ENCODE measurements around the gene MAP3K4. TPM values are rescaled to one million over a fixed set of nuclear protein-coding genes. Genes with fewer than 3 reads are reported as not detected.

Gene MAP3K4
- total and polyA plus RNA-seq, 2 of the 8 experiments (the other 6 are each of a cell fraction or from before 2014, with no cell fraction given) = 16.6 to 51.6 TPM

GRCh38 chr6:161074496-161075121 is 83.0 kb downstream of the MAP3K4 start:
- no peak overlapping the region for H3K23ac ChIP-seq (ENCODE audit: insufficient read length)
- no peak overlapping the region for H2AFZ ChIP-seq (ENCODE audit: low read length)
- no peaks in the 10 kb centered on the region for H3K79me1 ChIP-seq (ENCODE audit: low read depth, low read length)
- no peak overlapping the region for H3K9ac ChIP-seq (replicated peaks in 1 of 4; ENCODE audit: extremely low read depth in 1 of 4, low read depth in 3 of 4, low read length in 3 of 4)
- DNase-seq (ENCODE audit: low read depth in 1 of 2, low spot score in 2 of 2) = no peak
- H4K5ac ChIP-seq (ENCODE audit: insufficient read length, low read depth, low read length) = no peak overlapping the region
- no peak overlapping the region for H3K18ac ChIP-seq (ENCODE audit: extremely low read depth, low read length)
- ChIA-PET CTCF (ENCODE audit: partially characterized antibody) (interaction anchor here (0.8 to 1.2 kb wide), 2 partner anchors 11 to 144 kb away, joined by 3 read pairs; no protein-coding TSS in a partner anchor), POLR2A (ENCODE audit: partially characterized antibody) (interaction anchor here (0.6 kb wide), 1 partner anchor 11 kb away, joined by 3 read pairs; no protein-coding TSS in a partner anchor)
- peaks cover under 1 to 2% of the 10 kb centered on the region in 2 experiments for H4K20me1 ChIP-seq (replicated peaks in 1 of 2; ENCODE audit: control insufficient read depth in 1 of 2, insufficient read depth in 2 of 2, low read length in 2 of 2)
- H4K8ac ChIP-seq (ENCODE audit: extremely low read depth, insufficient read depth, low read length) = no peak overlapping the region
- H3K9me3 ChIP-seq (ENCODE audit: insufficient read depth in 2 of 2, low read depth in 1 of 2, low read length in 1 of 2) = no peaks in the 10 kb centered on the region
- no peak overlapping the region for H2BK5ac ChIP-seq (ENCODE audit: low read depth, low read length)
- WGBS, 2 experiments (ENCODE audit: extremely low coverage in 1 of 2, insufficient coverage in 1 of 2, insufficient read length in 1 of 2, insufficient replicate concordance in 2 of 2, low coverage in 1 of 2, low lambda C conversion rate in 2 of 2, missing lambda C conversion rate in 1 of 2) = 82% methylated on average over 5 of the region's 5 CpGs; no CpG with 5 or more reads in 1 of the 2 experiments
- H3K56ac ChIP-seq (replicated peaks; ENCODE audit: insufficient read length, low read depth, low read length) = no peak overlapping the region
- no peak overlapping the region for H2BK12ac ChIP-seq (ENCODE audit: low read depth, low read length)
- no peak overlapping the region for H2BK20ac ChIP-seq (ENCODE audit: low read length)
- no peak overlapping the region for H2BK15ac ChIP-seq (ENCODE audit: low read length)
- no peak for TF ChIP-seq YY1 (IDR thresholded peaks at IDR 0.05; ENCODE audit: low read depth, low read length)
- H3K4me2 ChIP-seq (ENCODE audit: insufficient read depth in 1 of 2, low read depth in 2 of 2, low read length in 2 of 2) = no peak overlapping the region
- no peak overlapping the region for H2BK120ac ChIP-seq (replicated peaks; ENCODE audit: low read depth, low read length)
- H3K23me2 ChIP-seq (ENCODE audit: low read depth, low read length) = no peaks in the 10 kb centered on the region
- H3K27me3 ChIP-seq (replicated peaks in 1 of 4; ENCODE audit: control insufficient read depth in 3 of 4, extremely low read depth in 1 of 4, insufficient read depth in 3 of 4, low read length in 3 of 4) = no peaks in the 10 kb centered on the region
- H3K36me3 ChIP-seq (ENCODE audit: control insufficient read depth in 2 of 4, insufficient read depth in 4 of 4, low read length in 3 of 4) = peaks cover 0 to 12% (median 3%) of the 10 kb centered on the region in 4 experiments; a peak in 5 of 8 replicates
- no peak for FAIRE-seq
- no peaks in the 10 kb centered on the region for H3K4me1 ChIP-seq (replicated peaks in 1 of 4; ENCODE audit: control insufficient read depth in 3 of 4, insufficient read depth in 4 of 4, low read length in 3 of 4)
- H3K14ac ChIP-seq (ENCODE audit: insufficient read length) = no peak overlapping the region
- no peak overlapping the region for H3K4me3 ChIP-seq (ENCODE audit: extremely low read depth in 1 of 4, insufficient read depth in 2 of 4, low read depth in 3 of 4, low read length in 4 of 4)
- H4K91ac ChIP-seq (replicated peaks; ENCODE audit: insufficient read length, low read length) = no peak overlapping the region
- H3K79me2 ChIP-seq (ENCODE audit: control insufficient read depth in 1 of 2, insufficient read depth in 2 of 2, low read length in 2 of 2) = no peaks in the 10 kb centered on the region
- no peak overlapping the region for H3K4ac ChIP-seq (replicated peaks; ENCODE audit: insufficient read length, low read depth, low read length)
- H3K27ac ChIP-seq (ENCODE audit: low read depth, low read length) = no peak overlapping the region
- H2AK5ac ChIP-seq (ENCODE audit: low read depth, low read length) = no peak overlapping the region
